H9 (cell line): Measurements from ENCODE around the gene NKX1-1. TPM values are rescaled to one million over a fixed set of nuclear protein-coding genes. Genes with fewer than 3 reads are reported as not detected.

Experiments used
- DNase-seq: peaks from one replicate; pipeline ENCODE4 v3.0.0-alpha.2; 2017
- H2AFZ ChIP-seq: one replicate; pipeline ENCODE4 v1.6.1; 2013; ENCODE audit warnings: mild to moderate bottlenecking, low read length, control low read depth, moderate library complexity
- H2AK5ac ChIP-seq: 2 replicates; pipeline ENCODE4 v1.6.1; 2013; ENCODE audit warnings: low read length, control low read depth, mixed read lengths; ENCODE audit not compliant: insufficient read length
- H2BK120ac ChIP-seq: one replicate; pipeline ENCODE4 v1.6.1; 2013; ENCODE audit warnings: low read depth, mild to moderate bottlenecking, low read length, control low read depth, inconsistent platforms; ENCODE audit not compliant: poor library complexity, severe bottlenecking
- H2BK12ac ChIP-seq: 2 replicates; pipeline ENCODE4 v1.6.1; 2013; ENCODE audit warnings: low read length, control low read depth, mixed read lengths, low read depth; ENCODE audit not compliant: insufficient read length
- H2BK15ac ChIP-seq: 2 replicates; pipeline ENCODE4 v1.6.1; 2013; ENCODE audit warnings: low read depth, low read length, control low read depth
- H2BK20ac ChIP-seq: one replicate; pipeline ENCODE4 v1.6.1; 2013; ENCODE audit warnings: low read depth, mild to moderate bottlenecking, low read length, control low read depth, inconsistent platforms; ENCODE audit not compliant: poor library complexity, severe bottlenecking
- H2BK5ac ChIP-seq: 2 replicates; pipeline ENCODE4 v1.6.1; 2013; ENCODE audit warnings: low read length, control low read depth, mixed read lengths; ENCODE audit not compliant: insufficient read length
- H3K14ac ChIP-seq: 2 replicates; pipeline ENCODE4 v1.6.1; 2013; ENCODE audit warnings: low read length, control low read depth; ENCODE audit not compliant: insufficient read depth
- H3K18ac ChIP-seq: 2 replicates; pipeline ENCODE4 v1.6.1; 2013; ENCODE audit warnings: low read depth, mild to moderate bottlenecking, mixed read lengths, low read length, control low read depth; ENCODE audit not compliant: insufficient read length
- H3K23ac ChIP-seq: 2 replicates; pipeline ENCODE4 v1.6.1; 2013; ENCODE audit warnings: low read length, control low read depth, mixed read lengths, low read depth; ENCODE audit not compliant: insufficient read length
- H3K23me2 ChIP-seq: 2 replicates; pipeline ENCODE4 v1.6.1; 2013; ENCODE audit warnings: low read depth, mild to moderate bottlenecking, mixed read lengths, low read length, control low read depth; ENCODE audit not compliant: insufficient read length, poor library complexity, severe bottlenecking
- H3K27ac ChIP-seq: 2 replicates; pipeline ENCODE4 v1.5.1; 2013; ENCODE audit warnings: low read length, control low read depth, mixed read lengths, low read depth; ENCODE audit not compliant: insufficient read length
- H3K27me3 ChIP-seq: 2 replicates; pipeline ENCODE4 v1.6.1; 2013; ENCODE audit warnings: low read length, control low read depth, inconsistent platforms; ENCODE audit not compliant: insufficient read depth
- H3K4ac ChIP-seq: 2 replicates; pipeline ENCODE4 v1.6.1; 2013; ENCODE audit warnings: low read depth, mild to moderate bottlenecking, control low read depth, inconsistent platforms, low read length, moderate library complexity
- H3K4me1 ChIP-seq: 2 replicates; pipeline ENCODE4 v1.6.1; 2013; ENCODE audit warnings: low read length, control low read depth, inconsistent platforms; ENCODE audit not compliant: insufficient read depth
- H3K4me2 ChIP-seq: 2 replicates; pipeline ENCODE4 v1.6.1; 2013; ENCODE audit warnings: low read length, control low read depth, mixed read lengths; ENCODE audit not compliant: insufficient read length, insufficient read depth
- H3K56ac ChIP-seq: 2 replicates; pipeline ENCODE4 v1.6.1; 2013; ENCODE audit warnings: low read depth, mild to moderate bottlenecking, mixed read lengths, low read length, control low read depth; ENCODE audit not compliant: insufficient read length
- H3K79me1 ChIP-seq: 2 replicates; pipeline ENCODE4 v1.6.1; 2013; ENCODE audit warnings: low read depth, mild to moderate bottlenecking, moderate library complexity, low read length, control low read depth, inconsistent platforms; ENCODE audit not compliant: insufficient read depth, poor library complexity, severe bottlenecking
- H3K79me2 ChIP-seq: 2 replicates; pipeline ENCODE4 v1.6.1; 2013; ENCODE audit warnings: low read length, control low read depth, inconsistent platforms; ENCODE audit not compliant: insufficient read depth
- H3K9ac ChIP-seq: 2 replicates; pipeline ENCODE4 v1.6.1; 2013; ENCODE audit warnings: low read length, control low read depth, mixed read lengths; ENCODE audit not compliant: insufficient read length; ENCODE audit errors: extremely low read depth
- H3K9me3 ChIP-seq: one replicate; pipeline ENCODE4 v1.6.1; 2013; ENCODE audit warnings: low read depth, low read length, inconsistent platforms; ENCODE audit not compliant: control insufficient read depth
- H3T11ph ChIP-seq: one replicate; pipeline ENCODE4 v1.6.1; 2013; ENCODE audit warnings: mild to moderate bottlenecking, low read length, control low read depth, inconsistent platforms
- H4K20me1 ChIP-seq: one replicate; pipeline ENCODE4 v1.6.1; 2013; ENCODE audit not compliant: control insufficient read depth, insufficient read length, insufficient read depth
- H4K5ac ChIP-seq: 2 replicates; pipeline ENCODE4 v1.6.1; 2013; ENCODE audit warnings: low read depth, mild to moderate bottlenecking, mixed read lengths, low read length, control low read depth; ENCODE audit not compliant: insufficient read length
- H4K8ac ChIP-seq: replicated peaks from 2 replicates; pipeline ENCODE4 v1.6.1; 2013; ENCODE audit warnings: low read length, control low read depth, mixed read lengths, low read depth; ENCODE audit not compliant: insufficient read length
- H4K91ac ChIP-seq: 2 replicates; pipeline ENCODE4 v1.6.1; 2013; ENCODE audit warnings: low read depth, mild to moderate bottlenecking, moderate library complexity, mixed read lengths, low read length, control low read depth; ENCODE audit not compliant: insufficient read length
- H3K27ac Mint-ChIP-seq, 3 experiments: 2 replicates in 2 of 3; 3 replicates in 1 of 3; pipeline ENCODE4 v1.8.0; 2020 to 2021; ENCODE audit warnings: mixed read lengths in 3 of 3, mild to moderate bottlenecking in 1 of 3, moderate library complexity in 1 of 3
- H3K27me3 Mint-ChIP-seq: 2 replicates; pipeline ENCODE4 v1.8.0; 2021; ENCODE audit warnings: low read depth, mild to moderate bottlenecking, moderate library complexity, mixed read lengths
- H3K36me3 Mint-ChIP-seq, 3 experiments: 2 replicates in 2 of 3; 3 replicates in 1 of 3; pipeline ENCODE4 v1.8.0; 2020 to 2021; ENCODE audit warnings: low read depth in 3 of 3, mixed read lengths in 3 of 3; ENCODE audit not compliant: insufficient read depth in 1 of 3
- H3K4me1 Mint-ChIP-seq, 2 experiments: 2 replicates each; pipeline ENCODE4 v1.8.0; 2020; ENCODE audit warnings: mixed read lengths in 2 of 2
- H3K4me3 Mint-ChIP-seq, 2 experiments: 2 replicates in 1 of 2; 3 replicates in 1 of 2; pipeline ENCODE4 v1.8.0; 2020 to 2021; ENCODE audit warnings: mild to moderate bottlenecking in 2 of 2, mixed read lengths in 2 of 2, moderate library complexity in 1 of 2
- H3K9me3 Mint-ChIP-seq, 2 experiments: 2 replicates in 1 of 2; 3 replicates in 1 of 2; pipeline ENCODE4 v1.8.0; 2020; ENCODE audit warnings: mild to moderate bottlenecking in 2 of 2, mixed read lengths in 2 of 2, moderate library complexity in 1 of 2
- whole genome bisulfite sequencing: extraction: QIAGEN DNeasy Blood & Tissue Kit; methylation state at CpG from one replicate; pipeline ENCODE4 v1.1.7; 2013; ENCODE audit warnings: missing lambda C conversion rate, low lambda C conversion rate, mixed read lengths; ENCODE audit not compliant: insufficient read length; ENCODE audit errors: extremely low coverage; 5-methylcytosine and 5-hydroxymethylcytosine counted together
- total RNA-seq: library from RNA; stranded (reverse); gene quantifications from 2 replicates; pipeline ENCODE4 v1.2.1, GENCODE V29; 2021
- TF ChIP-seq, protein P1 (sequence below): fragments of 200-600 bp; sonication (generic); conservative IDR thresholded peaks from 3 replicates; pipeline ENCODE4 v1.8.0; 2021; ENCODE audit warnings: antibody characterized with exemption, mild to moderate bottlenecking

The NKX1-1 gene
- total RNA-seq, 1 experiment from 2014 or later, result not detected

- Mint-ChIP-seq H3K27ac (no peak overlapping the region), H3K36me3 (peaks cover 0 to 4% (median 0%) of the 10 kb centered on the region in 3 experiments; a peak in 1 of 7 replicates), H3K4me1 (no peaks in the 10 kb centered on the region), H3K4me3 (no peak overlapping the region), H3K9me3 (no peaks in the 10 kb centered on the region), H3K27me3 (no peaks in the 10 kb centered on the region)
- H2BK5ac ChIP-seq, result no peak overlapping the region
- no peak overlapping the region for H2BK15ac ChIP-seq
- H3T11ph ChIP-seq, result no peak overlapping the region
- H3K4me2 ChIP-seq, result no peak overlapping the region
- no peak overlapping the region for H3K27ac ChIP-seq
- H3K23me2 ChIP-seq, result no peaks in the 10 kb centered on the region
- no peaks in the 10 kb centered on the region for H3K79me1 ChIP-seq
- no peaks in the 10 kb centered on the region for H3K79me2 ChIP-seq
- no peak overlapping the region for H3K18ac ChIP-seq
- H4K5ac ChIP-seq, result no peak overlapping the region
- H4K20me1 ChIP-seq, result peaks cover 5% of the 10 kb centered on the region
- no peak overlapping the region for H3K23ac ChIP-seq
- no peak overlapping the region for H3K56ac ChIP-seq
- TF ChIP-seq, protein P1, sequence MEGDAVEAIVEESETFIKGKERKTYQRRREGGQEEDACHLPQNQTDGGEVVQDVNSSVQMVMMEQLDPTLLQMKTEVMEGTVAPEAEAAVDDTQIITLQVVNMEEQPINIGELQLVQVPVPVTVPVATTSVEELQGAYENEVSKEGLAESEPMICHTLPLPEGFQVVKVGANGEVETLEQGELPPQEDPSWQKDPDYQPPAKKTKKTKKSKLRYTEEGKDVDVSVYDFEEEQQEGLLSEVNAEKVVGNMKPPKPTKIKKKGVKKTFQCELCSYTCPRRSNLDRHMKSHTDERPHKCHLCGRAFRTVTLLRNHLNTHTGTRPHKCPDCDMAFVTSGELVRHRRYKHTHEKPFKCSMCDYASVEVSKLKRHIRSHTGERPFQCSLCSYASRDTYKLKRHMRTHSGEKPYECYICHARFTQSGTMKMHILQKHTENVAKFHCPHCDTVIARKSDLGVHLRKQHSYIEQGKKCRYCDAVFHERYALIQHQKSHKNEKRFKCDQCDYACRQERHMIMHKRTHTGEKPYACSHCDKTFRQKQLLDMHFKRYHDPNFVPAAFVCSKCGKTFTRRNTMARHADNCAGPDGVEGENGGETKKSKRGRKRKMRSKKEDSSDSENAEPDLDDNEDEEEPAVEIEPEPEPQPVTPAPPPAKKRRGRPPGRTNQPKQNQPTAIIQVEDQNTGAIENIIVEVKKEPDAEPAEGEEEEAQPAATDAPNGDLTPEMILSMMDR, result no peak
- no peak overlapping the region for H2BK20ac ChIP-seq
- H3K14ac ChIP-seq, result no peak overlapping the region; the same call in 1 of the 2 replicates
- no peak overlapping the region for H2AK5ac ChIP-seq
- no peak for DNase-seq
- no peak overlapping the region for H3K4ac ChIP-seq
- H2AFZ ChIP-seq, result no peak overlapping the region
- H3K9ac ChIP-seq, result no peak overlapping the region
- H3K9me3 ChIP-seq, result no peaks in the 10 kb centered on the region
- no CpG with 5 or more reads among the region's 27 CpGs for WGBS
- H4K8ac ChIP-seq, result no peak overlapping the region
- H4K91ac ChIP-seq, result no peak overlapping the region
- H2BK12ac ChIP-seq, result no peak overlapping the region
- H3K4me1 ChIP-seq, result no peaks in the 10 kb centered on the region
- H3K27me3 ChIP-seq, result no peaks in the 10 kb centered on the region
- no peak overlapping the region for H2BK120ac ChIP-seq
Measured at GRCh38 chr4:1379351-1379781, 26.9 kb downstream of the NKX1-1 start.
